ENCODE results near the gene PTPRB. TPM values are rescaled to one million over a fixed set of nuclear protein-coding genes. Genes with fewer than 3 reads are reported as not detected.

PTPRB gene
- total RNA-seq, 1 donor from 2014 or later = 91.4 TPM

DNA sequence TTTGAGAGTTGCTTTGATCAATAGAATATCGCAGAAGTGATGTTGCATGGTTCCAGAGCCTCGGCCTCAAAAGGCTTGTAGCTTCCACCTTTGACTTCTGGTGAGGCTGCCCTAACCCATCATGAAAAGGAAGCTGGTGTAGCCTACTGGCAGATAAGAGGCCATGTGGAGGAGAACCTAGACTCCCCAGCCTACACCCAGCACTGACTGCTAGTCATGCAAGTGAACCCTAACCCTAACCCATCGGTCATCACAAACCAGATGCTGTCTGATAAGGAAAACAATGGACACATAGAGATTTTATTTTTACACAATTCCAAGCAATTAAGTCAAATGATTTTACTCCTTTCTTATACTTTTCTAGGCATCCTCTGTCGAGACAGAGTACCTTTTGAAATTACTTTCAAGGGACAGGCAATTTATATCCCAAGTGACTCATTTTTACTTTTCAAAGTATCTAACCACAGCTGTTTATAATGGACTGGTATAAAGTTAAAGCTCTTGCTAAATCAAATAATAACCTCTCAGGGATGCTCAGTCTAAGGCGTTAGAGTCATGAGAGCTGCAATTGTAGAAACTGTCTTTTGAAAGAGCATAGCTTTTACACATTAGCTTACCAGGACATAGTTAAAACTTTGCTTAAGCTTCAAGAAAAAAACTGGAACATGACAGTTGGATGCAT, 17.6 kb downstream of the PTPRB start:
- ATAC-seq = no peak
- H3K27me3 ChIP-seq (ENCODE audit: low read depth) = no peaks in the 10 kb centered on the region
- no peaks in the 10 kb centered on the region for H3K9me3 ChIP-seq
- intact Hi-C loops (cut with DNase I) = no loop called here
- no peak overlapping the region for H3K4me3 ChIP-seq
- DNase-seq = no peak
- H3K36me3 ChIP-seq = no peaks in the 10 kb centered on the region
- H3K4me1 ChIP-seq = no peaks in the 10 kb centered on the region
- TF ChIP-seq, protein P1, sequence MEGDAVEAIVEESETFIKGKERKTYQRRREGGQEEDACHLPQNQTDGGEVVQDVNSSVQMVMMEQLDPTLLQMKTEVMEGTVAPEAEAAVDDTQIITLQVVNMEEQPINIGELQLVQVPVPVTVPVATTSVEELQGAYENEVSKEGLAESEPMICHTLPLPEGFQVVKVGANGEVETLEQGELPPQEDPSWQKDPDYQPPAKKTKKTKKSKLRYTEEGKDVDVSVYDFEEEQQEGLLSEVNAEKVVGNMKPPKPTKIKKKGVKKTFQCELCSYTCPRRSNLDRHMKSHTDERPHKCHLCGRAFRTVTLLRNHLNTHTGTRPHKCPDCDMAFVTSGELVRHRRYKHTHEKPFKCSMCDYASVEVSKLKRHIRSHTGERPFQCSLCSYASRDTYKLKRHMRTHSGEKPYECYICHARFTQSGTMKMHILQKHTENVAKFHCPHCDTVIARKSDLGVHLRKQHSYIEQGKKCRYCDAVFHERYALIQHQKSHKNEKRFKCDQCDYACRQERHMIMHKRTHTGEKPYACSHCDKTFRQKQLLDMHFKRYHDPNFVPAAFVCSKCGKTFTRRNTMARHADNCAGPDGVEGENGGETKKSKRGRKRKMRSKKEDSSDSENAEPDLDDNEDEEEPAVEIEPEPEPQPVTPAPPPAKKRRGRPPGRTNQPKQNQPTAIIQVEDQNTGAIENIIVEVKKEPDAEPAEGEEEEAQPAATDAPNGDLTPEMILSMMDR (IDR thresholded peaks at IDR 0.05) = no peak
- no peak overlapping the region for H3K27ac ChIP-seq

DNA sequence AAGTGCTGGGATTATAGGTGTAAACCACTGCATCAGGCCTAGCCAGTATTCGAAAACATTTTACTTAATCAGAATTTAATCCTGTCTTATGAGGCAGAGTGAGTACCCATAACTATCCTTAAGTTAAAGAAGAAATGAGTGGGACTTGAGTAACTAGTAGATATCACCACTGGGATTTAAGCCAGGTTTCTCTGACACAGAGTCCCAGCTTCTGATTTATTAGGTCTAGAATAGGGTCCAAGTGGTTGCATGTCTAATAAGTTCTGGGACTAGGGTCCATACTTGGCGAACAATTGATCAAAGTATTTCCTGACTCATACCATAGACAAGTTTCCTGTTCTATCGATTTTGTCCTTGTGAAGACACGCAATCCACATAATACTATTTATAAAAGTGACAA, 18.9 kb downstream of the PTPRB start:
- H3K27ac ChIP-seq = no peak overlapping the region
- no peaks in the 10 kb centered on the region for H3K36me3 ChIP-seq
- H3K27me3 ChIP-seq (ENCODE audit: low read depth) = no peaks in the 10 kb centered on the region
- H3K9me3 ChIP-seq = no peaks in the 10 kb centered on the region
- H3K4me1 ChIP-seq = no peaks in the 10 kb centered on the region
- intact Hi-C loops (cut with DNase I) = no loop called here
- ATAC-seq (no peak), DNase-seq (no peak)
- no peak overlapping the region for H3K4me3 ChIP-seq
- TF ChIP-seq, protein P1 (IDR thresholded peaks at IDR 0.05) = no peak

DNA sequence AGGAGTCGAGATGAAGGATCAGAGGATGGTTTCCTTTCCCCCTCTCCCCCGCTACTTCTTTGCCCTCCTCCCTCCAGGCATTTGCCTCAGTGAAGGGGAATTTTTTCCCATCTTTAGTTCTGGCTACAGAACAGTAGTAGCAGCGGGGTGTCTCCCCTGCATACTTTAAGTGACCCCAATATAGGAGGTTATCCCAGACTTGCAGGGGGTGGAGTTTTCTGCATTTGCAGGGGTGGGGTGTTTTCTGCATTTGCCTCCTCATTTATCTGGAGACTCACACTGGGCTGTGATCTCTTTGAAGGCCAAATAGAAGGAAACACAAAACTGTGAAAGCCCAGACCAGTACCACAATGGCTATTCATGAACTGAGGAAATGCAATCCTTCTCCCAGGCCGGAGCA, 19.8 kb downstream of the PTPRB start:
- H3K4me3 ChIP-seq = no peak overlapping the region
- intact Hi-C loops (cut with DNase I) = no loop called here
- H3K4me1 ChIP-seq = no peaks in the 10 kb centered on the region
- H3K9me3 ChIP-seq = no peaks in the 10 kb centered on the region
- TF ChIP-seq, protein P1 (IDR thresholded peaks at IDR 0.05) = no peak
- DNase-seq (no peak), ATAC-seq (no peak)
- no peaks in the 10 kb centered on the region for H3K36me3 ChIP-seq
- no peaks in the 10 kb centered on the region for H3K27me3 ChIP-seq (ENCODE audit: low read depth)
- H3K27ac ChIP-seq = no peak overlapping the region

DNA sequence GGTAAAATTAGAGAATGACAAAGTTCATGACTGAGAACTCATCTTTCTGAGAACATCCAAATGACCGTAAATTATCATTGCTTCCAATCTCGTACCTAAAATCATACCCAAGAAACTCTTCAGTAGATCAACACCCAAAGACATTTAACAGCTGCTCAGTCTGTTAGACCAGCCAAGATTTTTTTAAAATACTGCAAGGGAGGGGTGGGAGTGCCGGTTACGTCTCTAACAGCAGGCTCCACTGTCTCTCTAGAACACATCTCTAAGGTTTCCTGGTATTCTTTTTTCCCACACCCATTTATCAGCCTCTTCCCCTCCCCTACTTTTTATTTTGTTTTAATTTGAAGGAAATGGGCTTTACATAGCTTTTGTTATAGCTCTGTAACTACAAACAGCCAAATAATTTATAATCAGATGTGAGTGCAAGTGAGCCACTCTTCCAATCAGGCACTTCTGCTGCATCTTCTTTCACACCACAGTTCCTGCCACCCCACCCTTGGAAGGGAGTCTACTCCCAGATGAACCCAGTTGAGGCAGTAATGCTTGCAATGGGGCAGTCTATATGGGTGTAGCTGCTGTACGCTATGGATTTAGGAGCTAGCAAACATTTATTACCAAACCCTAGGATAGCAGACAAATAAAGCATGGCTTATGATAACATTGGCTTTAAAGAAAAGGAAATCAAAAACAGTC, 21.9 kb downstream of the PTPRB start:
- DNase-seq (no peak), ATAC-seq (no peak)
- Histone ChIP-seq H3K4me1 (no peaks in the 10 kb centered on the region), H3K4me3 (no peak overlapping the region), H3K27ac (no peak overlapping the region), H3K36me3 (no peaks in the 10 kb centered on the region), H3K27me3 (ENCODE audit: low read depth) (no peaks in the 10 kb centered on the region), H3K9me3 (no peaks in the 10 kb centered on the region)
- TF ChIP-seq, protein P1 (IDR thresholded peaks at IDR 0.05) = no peak
- intact Hi-C loops (cut with DNase I) = no loop called here

DNA sequence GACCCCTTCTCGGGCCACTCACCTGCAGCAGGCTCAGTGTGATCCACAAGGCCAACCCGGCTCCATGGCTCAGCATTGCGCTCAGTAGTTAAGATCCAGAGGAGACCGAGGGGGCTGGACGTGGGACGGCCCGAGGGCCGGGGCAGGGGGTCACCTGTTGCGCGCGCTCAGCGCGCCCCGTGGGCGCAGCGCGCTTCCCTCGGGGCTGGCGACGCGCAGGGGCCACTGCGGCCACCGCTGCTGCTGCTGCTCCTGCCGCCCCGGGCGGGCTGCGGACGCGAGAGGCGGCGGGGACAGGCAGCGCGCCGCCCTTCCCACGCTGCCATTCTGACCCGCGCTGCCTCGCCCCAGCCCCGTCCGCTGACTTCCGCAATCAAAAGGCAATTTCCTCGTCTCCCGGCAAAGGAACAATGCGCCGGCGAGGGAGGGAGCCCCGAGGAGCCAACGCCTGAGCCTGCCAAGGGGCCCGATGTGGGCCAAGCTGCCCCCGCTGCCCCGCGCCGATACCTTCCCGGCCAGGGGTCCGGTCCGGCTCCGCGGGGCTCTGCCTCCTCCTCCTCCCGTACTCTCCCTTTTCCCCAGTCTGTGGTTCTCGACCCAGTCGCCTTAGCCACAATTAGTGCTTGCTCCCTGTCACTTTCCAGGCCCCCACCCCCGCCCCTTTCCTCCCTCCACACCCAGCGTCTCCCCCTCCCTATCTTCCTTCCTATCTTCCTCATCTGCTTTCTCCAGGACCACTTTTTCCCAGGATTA, 27.3 kb downstream of the PTPRB start:
- H3K27me3 ChIP-seq (ENCODE audit: low read depth) = peaks cover 10% of the 10 kb centered on the region
- H3K36me3 ChIP-seq = no peaks in the 10 kb centered on the region
- peak; percentile 66 for DNase-seq
- TF ChIP-seq, protein P1 (IDR thresholded peaks at IDR 0.05) = no peak
- no peaks in the 10 kb centered on the region for H3K9me3 ChIP-seq
- H3K4me1 ChIP-seq = peaks cover 7% of the 10 kb centered on the region
- H3K27ac ChIP-seq = peak overlapping the region; percentile 76
- peak overlapping the region; percentile 57 for H3K4me3 ChIP-seq
- intact Hi-C loops (cut with DNase I) = no loop called here
- ATAC-seq = peak; percentile 85 to 89
